ENCODE measurements around the gene TMEM220.

DNA sequence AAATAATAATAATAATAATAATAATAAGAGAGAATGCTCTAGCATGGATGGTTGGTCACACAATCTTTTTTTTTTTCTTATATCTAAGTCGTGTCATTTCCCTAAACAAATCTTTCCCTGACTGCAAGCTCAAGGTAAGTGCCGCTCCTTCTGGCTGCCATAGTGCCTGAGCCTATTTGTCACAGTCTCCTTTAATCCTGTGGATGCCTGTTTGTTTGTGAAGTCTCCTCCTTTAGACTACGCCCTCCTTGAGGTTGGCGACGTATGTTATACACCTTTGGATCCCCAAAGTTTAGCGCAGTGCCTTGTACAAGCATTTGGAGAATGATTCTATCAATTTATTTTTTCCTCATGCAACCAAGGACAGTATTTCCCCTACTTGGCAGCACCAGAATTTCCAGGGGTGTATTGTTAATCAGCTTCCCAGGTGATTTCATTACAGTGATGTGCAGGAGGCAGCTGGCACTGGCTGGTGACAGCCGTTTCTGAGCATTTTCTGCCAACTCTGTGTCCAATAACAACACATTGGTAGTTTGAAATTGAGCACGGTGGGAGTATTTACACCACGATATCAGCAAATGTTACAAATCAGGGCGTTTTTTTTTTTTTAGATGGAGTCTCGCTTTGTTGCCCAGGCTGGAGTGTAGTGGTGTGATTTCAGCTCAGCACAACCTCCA is 47.4 kb upstream of the TMEM220 start:
- TF ChIP-seq, protein P1, sequence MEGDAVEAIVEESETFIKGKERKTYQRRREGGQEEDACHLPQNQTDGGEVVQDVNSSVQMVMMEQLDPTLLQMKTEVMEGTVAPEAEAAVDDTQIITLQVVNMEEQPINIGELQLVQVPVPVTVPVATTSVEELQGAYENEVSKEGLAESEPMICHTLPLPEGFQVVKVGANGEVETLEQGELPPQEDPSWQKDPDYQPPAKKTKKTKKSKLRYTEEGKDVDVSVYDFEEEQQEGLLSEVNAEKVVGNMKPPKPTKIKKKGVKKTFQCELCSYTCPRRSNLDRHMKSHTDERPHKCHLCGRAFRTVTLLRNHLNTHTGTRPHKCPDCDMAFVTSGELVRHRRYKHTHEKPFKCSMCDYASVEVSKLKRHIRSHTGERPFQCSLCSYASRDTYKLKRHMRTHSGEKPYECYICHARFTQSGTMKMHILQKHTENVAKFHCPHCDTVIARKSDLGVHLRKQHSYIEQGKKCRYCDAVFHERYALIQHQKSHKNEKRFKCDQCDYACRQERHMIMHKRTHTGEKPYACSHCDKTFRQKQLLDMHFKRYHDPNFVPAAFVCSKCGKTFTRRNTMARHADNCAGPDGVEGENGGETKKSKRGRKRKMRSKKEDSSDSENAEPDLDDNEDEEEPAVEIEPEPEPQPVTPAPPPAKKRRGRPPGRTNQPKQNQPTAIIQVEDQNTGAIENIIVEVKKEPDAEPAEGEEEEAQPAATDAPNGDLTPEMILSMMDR (conservative IDR thresholded peaks at IDR 0.05; ENCODE audit: low read depth, low read length): no peak
- TF ChIP-seq EZH2phosphoT487 (IDR thresholded peaks at IDR 0.05; ENCODE audit: borderline replicate concordance, low read length): no peak
